Heart left ventricle (tissue), 13 donors: Measurements from ENCODE around the gene GHITM.

Source experiments
- CTCF ChIP-seq, 12 donors: fragments of 200-600 bp; sonication (generic) in 4 of 12; IDR thresholded peaks; one replicate each; pipeline versions ENCODE4 v1.5.0 to v1.8.0; 2018 to 2022; ENCODE audit warnings: antibody characterized with exemption in 12 of 12, mild to moderate bottlenecking in 5 of 12
- POLR2A ChIP-seq, 2 donors: fragments of 450-650 bp; IDR thresholded peaks; one replicate each; pipeline ENCODE4 v1.6.1; 2017; ENCODE audit warnings: antibody characterized with exemption in 2 of 2, mild to moderate bottlenecking in 2 of 2, moderate library complexity in 2 of 2
- donor health status: ischemic (EF 13 %, LVEDD 7.1; RV severe dilation, severe dysfunction).
- donor health status: DM: no; HTN: yes; CAD: no.
- donor health status: DM: no; HTN: no; CAD: no.
- donor health status: ischemic (EF 25% LVEDD 6.9; RV normal size, moderate dysfunction).
- donor health status: ischemic (EF 25% LVEDD 5.7; RV mildly dilated, moderate dysfunction).
- donor health status: ischemic (EF 35%, LVEDD 5.7; RV mildly dilated, moderate dysfunction).
- donor health status: nonischemic (EF 11% LVEDD 7.7; RV severe dilation, severe dysfunction).
- donor health status: DM: yes; HTN: yes; CAD: no.
- donor health status: PGD.
- donor health status: ischemic (EF 29% LVEDD 5.4; RV normal size, mild dysfunction).
- donor health status: nonischemic (EF 23%, LVEDD 6.1; RV moderate dilation, normal function).

DNA sequence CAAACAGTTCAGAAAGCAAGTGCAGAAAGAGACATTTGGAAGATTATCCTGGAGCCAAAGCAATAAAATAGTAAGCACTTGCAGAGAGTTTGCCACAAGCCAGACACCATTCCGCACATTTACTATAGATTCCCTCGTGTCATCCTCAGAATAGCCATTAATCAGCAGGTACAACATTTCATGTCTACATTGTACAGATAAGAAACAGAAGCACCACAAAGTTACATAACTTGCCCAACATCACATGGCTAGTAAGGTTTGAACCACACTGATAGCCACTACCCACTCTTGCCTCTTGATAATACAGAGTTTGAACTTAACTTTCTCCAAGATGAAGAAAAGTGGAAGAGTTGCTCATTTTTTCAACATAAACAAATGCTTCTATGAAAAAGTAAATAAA, 40.6 kb upstream of the GHITM start:
- TF ChIP-seq CTCF (IDR thresholded peaks at IDR 0.05) (no peak), POLR2A (IDR thresholded peaks at IDR 0.05) (no peak)
